Activated naive CD8-positive, alpha-beta T cell (primary cell): ENCODE results near the gene CAPZA1.

Experiments used
- H3K27ac Mint-ChIP-seq: one replicate; pipeline ENCODE4 v1.8.0; 2021; ENCODE audit warnings: mixed read lengths
- H3K27me3 Mint-ChIP-seq: one replicate; pipeline ENCODE4 v1.8.0; 2021; ENCODE audit warnings: mixed read lengths
- H3K36me3 Mint-ChIP-seq: one replicate; pipeline ENCODE4 v1.8.0; 2021; ENCODE audit warnings: mixed read lengths
- H3K4me1 Mint-ChIP-seq: one replicate; pipeline ENCODE4 v1.8.0; 2021; ENCODE audit warnings: low read depth, mixed read lengths
- H3K4me3 Mint-ChIP-seq: one replicate; pipeline ENCODE4 v1.8.0; 2021; ENCODE audit warnings: mild to moderate bottlenecking, mixed read lengths
- H3K9me3 Mint-ChIP-seq: one replicate; pipeline ENCODE4 v1.8.0; 2021; ENCODE audit warnings: low read depth, mixed read lengths

The CAPZA1 gene

GRCh38 chr1:112698366-112699310, 79.0 kb downstream of the CAPZA1 start:
- peaks cover 38% of the 10 kb centered on the region for H3K4me1 Mint-ChIP-seq
- H3K27me3 Mint-ChIP-seq: no peaks in the 10 kb centered on the region
- H3K36me3 Mint-ChIP-seq: no peaks in the 10 kb centered on the region
- H3K9me3 Mint-ChIP-seq: no peaks in the 10 kb centered on the region
- H3K4me3 Mint-ChIP-seq: no peak overlapping the region
- peak overlapping the region; percentile 88 for H3K27ac Mint-ChIP-seq

- Mint-ChIP-seq H3K27me3 (no peaks in the 10 kb centered on the region), H3K4me3 (peak overlapping the region; percentile 30), H3K4me1 (peaks cover 47% of the 10 kb centered on the region), H3K36me3 (no peaks in the 10 kb centered on the region), H3K27ac (peak overlapping the region; percentile 88), H3K9me3 (no peaks in the 10 kb centered on the region)
Measured at GRCh38 chr1:112699425-112700144, 80.0 kb downstream of the CAPZA1 start.

- no peaks in the 10 kb centered on the region for H3K27me3 Mint-ChIP-seq
- peak overlapping the region; percentile 88 for H3K27ac Mint-ChIP-seq
- peak overlapping the region; percentile 51 for H3K4me3 Mint-ChIP-seq
- H3K9me3 Mint-ChIP-seq: no peaks in the 10 kb centered on the region
- H3K36me3 Mint-ChIP-seq: no peaks in the 10 kb centered on the region
- peaks cover 57% of the 10 kb centered on the region for H3K4me1 Mint-ChIP-seq
Measured at GRCh38 chr1:112700290-112701226, 80.9 kb downstream of the CAPZA1 start.

- Mint-ChIP-seq H3K4me3 (no peak overlapping the region), H3K27me3 (no peaks in the 10 kb centered on the region), H3K4me1 (peaks cover 62% of the 10 kb centered on the region), H3K27ac (peak overlapping the region; percentile 88), H3K9me3 (no peaks in the 10 kb centered on the region), H3K36me3 (no peaks in the 10 kb centered on the region)
Measured at GRCh38 chr1:112701227-112702066, 81.8 kb downstream of the CAPZA1 start.

GRCh38 chr1:112702067-112702395, 82.4 kb downstream of the CAPZA1 start:
- no peaks in the 10 kb centered on the region for H3K9me3 Mint-ChIP-seq
- peaks cover 62% of the 10 kb centered on the region for H3K4me1 Mint-ChIP-seq
- peak overlapping the region; percentile 88 for H3K27ac Mint-ChIP-seq
- H3K36me3 Mint-ChIP-seq: no peaks in the 10 kb centered on the region
- no peaks in the 10 kb centered on the region for H3K27me3 Mint-ChIP-seq
- H3K4me3 Mint-ChIP-seq: no peak overlapping the region

- Mint-ChIP-seq H3K27ac (peak overlapping the region; percentile 88), H3K4me3 (no peak overlapping the region), H3K4me1 (peaks cover 64% of the 10 kb centered on the region), H3K27me3 (no peaks in the 10 kb centered on the region), H3K9me3 (no peaks in the 10 kb centered on the region), H3K36me3 (no peaks in the 10 kb centered on the region)
Measured at GRCh38 chr1:112702420-112703261, 83.0 kb downstream of the CAPZA1 start.

GRCh38 chr1:112703706-112704105, 84.1 kb downstream of the CAPZA1 start:
- H3K4me1 Mint-ChIP-seq: peaks cover 67% of the 10 kb centered on the region
- H3K36me3 Mint-ChIP-seq: no peaks in the 10 kb centered on the region
- H3K27me3 Mint-ChIP-seq: peaks cover 2% of the 10 kb centered on the region
- H3K4me3 Mint-ChIP-seq: no peak overlapping the region
- no peak overlapping the region for H3K27ac Mint-ChIP-seq
- no peaks in the 10 kb centered on the region for H3K9me3 Mint-ChIP-seq

- Mint-ChIP-seq H3K9me3 (no peaks in the 10 kb centered on the region), H3K4me1 (peaks cover 64% of the 10 kb centered on the region), H3K4me3 (peak overlapping the region; percentile 79), H3K27me3 (peaks cover 2% of the 10 kb centered on the region), H3K27ac (no peak overlapping the region), H3K36me3 (no peaks in the 10 kb centered on the region)
Measured at GRCh38 chr1:112704391-112704933, 84.8 kb downstream of the CAPZA1 start.

GRCh38 chr1:112704934-112705627, 85.4 kb downstream of the CAPZA1 start:
- Mint-ChIP-seq H3K9me3 (no peaks in the 10 kb centered on the region), H3K27me3 (peaks cover 2% of the 10 kb centered on the region), H3K4me1 (peaks cover 58% of the 10 kb centered on the region), H3K4me3 (peak overlapping the region; percentile 79), H3K36me3 (no peaks in the 10 kb centered on the region), H3K27ac (peak overlapping the region; percentile 37)

GRCh38 chr1:112706505-112707220, 87.0 kb downstream of the CAPZA1 start, which contains the start of gene RHOC:
Gene RHOC (minus strand): TSS chr1:112707127. CDS start chr1:112703799, 3,328 bp downstream.
- H3K4me1 Mint-ChIP-seq: peaks cover 42% of the 10 kb centered on the region
- H3K27me3 Mint-ChIP-seq: peaks cover 2% of the 10 kb centered on the region
- no peak within 1 kb of the TSS for H3K27ac Mint-ChIP-seq
- no peaks in the 10 kb centered on the region for H3K36me3 Mint-ChIP-seq
- H3K4me3 Mint-ChIP-seq: peak within 1 kb of the TSS; percentile 83
- no peaks in the 10 kb centered on the region for H3K9me3 Mint-ChIP-seq

- Mint-ChIP-seq H3K36me3 (no peaks in the 10 kb centered on the region), H3K9me3 (no peaks in the 10 kb centered on the region), H3K4me3 (peak overlapping the region; percentile 83), H3K4me1 (peaks cover 34% of the 10 kb centered on the region), H3K27ac (no peak overlapping the region), H3K27me3 (peaks cover 2% of the 10 kb centered on the region)
Measured at GRCh38 chr1:112707221-112708001, 87.8 kb downstream of the CAPZA1 start.
